HEK293 (cell line): Measurements from ENCODE around the gene MTR.

Source experiments
- CTCF ChIA-PET: fragments of 350-600 bp; formaldehyde crosslinking; extraction: SDS; loops from one replicate; lab custom pipeline; 2021; ENCODE audit warnings: antibody characterized with exemption; lab: Yijun Ruan, JAX
- POLR2A ChIA-PET: fragments of 300-600 bp; formaldehyde crosslinking; extraction: SDS; loops from one replicate; lab custom pipeline; 2020; ENCODE audit warnings: antibody characterized with exemption, inconsistent platforms; lab: Yijun Ruan, JAX
- H3K27ac ChIP-seq: fragments of 200-500 bp; sonication (Bioruptor generic); 2 replicates; pipeline ENCODE4 v1.5.1; 2014; ENCODE audit warnings: low read depth, low read length, control low read depth, inconsistent platforms; ENCODE audit errors: extremely low read depth
- H3K36me3 ChIP-seq, 2 experiments: fragments of 200-500 bp in 1 of 2; sonication (Bioruptor generic) in 1 of 2; 1 replicate in 1 of 2; 2 replicates in 1 of 2; pipeline ENCODE4 v1.5.1; 2014 to 2017; ENCODE audit warnings: inconsistent platforms in 2 of 2, low read length in 2 of 2; ENCODE audit not compliant: control insufficient read depth in 2 of 2, insufficient read depth in 1 of 2
- H3K4me1 ChIP-seq: fragments of 200-500 bp; sonication (Bioruptor generic); 2 replicates; pipeline ENCODE4 v1.5.1; 2014; ENCODE audit warnings: mild to moderate bottlenecking, low read length, inconsistent platforms; ENCODE audit not compliant: control insufficient read depth, insufficient read depth
- H3K4me3 ChIP-seq: 2 replicates; pipeline ENCODE4 v1.5.1; 2011; ENCODE audit warnings: low read depth, mild to moderate bottlenecking, control low read depth, low read length, moderate library complexity
- H3K9me3 ChIP-seq: fragments of 200-500 bp; sonication (Bioruptor generic); 2 replicates; pipeline ENCODE4 v1.5.1; 2014; ENCODE audit warnings: low read depth, low read length, inconsistent platforms; ENCODE audit not compliant: control insufficient read depth, insufficient read depth
- ATF2 ChIP-seq: fragments of 450-650 bp; formaldehyde crosslinking; IDR thresholded peaks from 2 replicates; pipeline ENCODE4 v1.5.1; 2016; ENCODE audit warnings: missing biosample characterization, missing genetic modification characterization, low read depth
- BCL11A ChIP-seq: fragments of 450-650 bp; formaldehyde crosslinking; IDR thresholded peaks from 2 replicates; pipeline ENCODE4 v1.5.1; 2016; ENCODE audit warnings: low read depth, missing biosample characterization, missing genetic modification characterization
- GFI1B ChIP-seq: fragments of 450-650 bp; formaldehyde crosslinking; IDR thresholded peaks from 2 replicates; pipeline ENCODE4 v1.5.1; 2016; ENCODE audit warnings: missing biosample characterization, missing genetic modification characterization
- GLI4 ChIP-seq: fragments of 450-650 bp; formaldehyde crosslinking; IDR thresholded peaks from 2 replicates; pipeline ENCODE4 v1.5.1; 2016; ENCODE audit warnings: missing biosample characterization, missing genetic modification characterization
- HOXA7 ChIP-seq: sonication (generic); formaldehyde crosslinking; IDR thresholded peaks from 2 replicates; pipeline ENCODE4 v1.8.1; 2022; ENCODE audit warnings: missing genetic modification reagents, borderline replicate concordance
- MYNN ChIP-seq: fragments of 450-650 bp; formaldehyde crosslinking; IDR thresholded peaks from 2 replicates; pipeline ENCODE4 v1.5.1; 2016; ENCODE audit warnings: missing biosample characterization, missing genetic modification characterization, borderline replicate concordance
- OVOL3 ChIP-seq: fragments of 450-650 bp; formaldehyde crosslinking; IDR thresholded peaks from 2 replicates; pipeline ENCODE4 v1.5.1; 2016; ENCODE audit warnings: missing biosample characterization, missing genetic modification characterization
- SCRT2 ChIP-seq: fragments of 450-650 bp; formaldehyde crosslinking; IDR thresholded peaks from 2 replicates; pipeline ENCODE4 v1.5.1; 2016; ENCODE audit warnings: missing biosample characterization, missing genetic modification characterization
- SP3 ChIP-seq: fragments of 450-650 bp; formaldehyde crosslinking; IDR thresholded peaks from 2 replicates; pipeline ENCODE4 v1.5.1; 2016; ENCODE audit warnings: missing biosample characterization, missing genetic modification characterization
- ZBTB21 ChIP-seq: fragments of 450-650 bp; formaldehyde crosslinking; IDR thresholded peaks from 2 replicates; pipeline ENCODE4 v1.5.1; 2017; ENCODE audit warnings: missing biosample characterization, missing genetic modification characterization
- ZBTB8A ChIP-seq: fragments of 450-650 bp; formaldehyde crosslinking; IDR thresholded peaks from 2 replicates; pipeline ENCODE4 v1.5.1; 2016; ENCODE audit warnings: missing biosample characterization, missing genetic modification characterization
- ZEB2 ChIP-seq: fragments of 450-650 bp; formaldehyde crosslinking; IDR thresholded peaks from 2 replicates; pipeline ENCODE4 v1.5.1; 2016; ENCODE audit warnings: missing biosample characterization, missing genetic modification characterization
- ZFP41 ChIP-seq: fragments of 450-650 bp; formaldehyde crosslinking; IDR thresholded peaks from 2 replicates; pipeline ENCODE4 v1.5.1; 2016; ENCODE audit warnings: missing biosample characterization, missing genetic modification characterization, borderline replicate concordance
- ZNF138 ChIP-seq: fragments of 450-650 bp; formaldehyde crosslinking; IDR thresholded peaks from 2 replicates; pipeline ENCODE4 v1.5.1; 2016; ENCODE audit warnings: missing biosample characterization, missing genetic modification characterization, borderline replicate concordance
- ZNF146 ChIP-seq: fragments of 450-650 bp; formaldehyde crosslinking; IDR thresholded peaks from 2 replicates; pipeline ENCODE4 v1.5.1; 2016; ENCODE audit warnings: missing biosample characterization, missing genetic modification characterization
- ZNF169 ChIP-seq: fragments of 450-650 bp; formaldehyde crosslinking; IDR thresholded peaks from 2 replicates; pipeline ENCODE4 v1.5.1; 2016; ENCODE audit warnings: missing biosample characterization, missing genetic modification characterization
- ZNF239 ChIP-seq: fragments of 450-650 bp; formaldehyde crosslinking; IDR thresholded peaks from 2 replicates; pipeline ENCODE4 v1.5.1; 2016; ENCODE audit warnings: missing biosample characterization, missing genetic modification characterization
- ZNF24 ChIP-seq: fragments of 450-650 bp; formaldehyde crosslinking; IDR thresholded peaks from 2 replicates; pipeline ENCODE4 v1.5.1; 2016; ENCODE audit warnings: missing biosample characterization, missing genetic modification characterization
- ZNF350 ChIP-seq: fragments of 450-650 bp; formaldehyde crosslinking; IDR thresholded peaks from 2 replicates; pipeline ENCODE4 v1.5.0; 2017; ENCODE audit warnings: missing biosample characterization, mild to moderate bottlenecking, missing genetic modification characterization
- ZNF404 ChIP-seq: fragments of 450-650 bp; formaldehyde crosslinking; IDR thresholded peaks from 2 replicates; pipeline ENCODE4 v1.5.1; 2017; ENCODE audit warnings: missing biosample characterization, missing genetic modification characterization
- ZNF549 ChIP-seq: fragments of 450-650 bp; IDR thresholded peaks from 2 replicates; pipeline ENCODE4 v1.5.1; 2018; ENCODE audit warnings: missing biosample characterization, missing genetic modification characterization, mild to moderate bottlenecking, inconsistent platforms, moderate library complexity
- ZNF558 ChIP-seq: fragments of 450-650 bp; formaldehyde crosslinking; IDR thresholded peaks from 2 replicates; pipeline ENCODE4 v1.5.1; 2016; ENCODE audit warnings: missing biosample characterization, missing genetic modification characterization
- ZNF561 ChIP-seq: fragments of 450-650 bp; IDR thresholded peaks from 2 replicates; pipeline ENCODE4 v1.5.1; 2018; ENCODE audit warnings: missing biosample characterization, missing genetic modification characterization, borderline replicate concordance
- ZXDB ChIP-seq: fragments of 450-650 bp; formaldehyde crosslinking; IDR thresholded peaks from 2 replicates; pipeline ENCODE4 v1.5.1; 2016; ENCODE audit warnings: missing biosample characterization, missing genetic modification characterization
- TF ChIP-seq, protein P1 (sequence below): fragments of 450-650 bp; formaldehyde crosslinking; IDR thresholded peaks from 2 replicates; pipeline ENCODE4 v1.5.1; 2017; ENCODE audit warnings: missing biosample characterization, missing genetic modification characterization

MTR gene

DNA sequence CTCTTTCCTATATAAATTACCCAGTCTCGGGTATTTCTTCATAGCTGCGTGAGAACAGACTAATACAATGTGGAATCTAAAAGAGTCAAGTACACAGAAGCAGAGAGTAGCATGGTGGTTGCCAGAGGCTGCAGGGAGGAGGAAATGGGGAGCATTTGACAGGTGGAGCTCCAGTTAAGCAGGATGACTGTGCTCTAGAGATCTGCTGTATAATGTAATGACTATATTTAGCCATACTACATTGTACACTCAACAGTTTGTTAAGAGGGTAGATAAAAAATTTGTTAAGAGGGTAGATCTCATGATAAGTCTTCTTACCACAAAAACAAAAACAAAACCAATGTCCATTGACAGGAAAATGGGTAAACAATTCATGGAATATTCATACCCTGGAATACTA is 127.1 kb downstream of the MTR start:
- H3K36me3 ChIP-seq: no peaks in the 10 kb centered on the region
- no peaks in the 10 kb centered on the region for H3K4me1 ChIP-seq
- TF ChIP-seq GLI4 (tag by site-specific recombination): no peak
- TF ChIP-seq HOXA7 (CRISPR knock-in tag): no peak
- no peak for TF ChIP-seq ZBTB21 (tag by site-specific recombination)
- H3K27ac ChIP-seq: no peak overlapping the region
- H3K9me3 ChIP-seq: no peaks in the 10 kb centered on the region
- CTCF ChIA-PET: no interaction called here
- no peak overlapping the region for H3K4me3 ChIP-seq
- POLR2A ChIA-PET: no interaction called here

GRCh38 chr1:236925386-236925785 is 130.3 kb downstream of the MTR start:
- CTCF ChIA-PET: interaction anchor here (0.6 to 0.7 kb wide), 2 partner anchors 12 to 29 kb away, joined by 3 read pairs; no protein-coding TSS in a partner anchor
- no peaks in the 10 kb centered on the region for H3K36me3 ChIP-seq
- H3K27ac ChIP-seq: no peak overlapping the region
- no peaks in the 10 kb centered on the region; the same call in 1 of the 2 replicates for H3K9me3 ChIP-seq
- H3K4me3 ChIP-seq: no peak overlapping the region
- TF ChIP-seq ZNF239: no peak
- TF ChIP-seq ZEB2 (tag by site-specific recombination): no peak
- no peak for TF ChIP-seq OVOL3 (tag by site-specific recombination)
- no peak for TF ChIP-seq ZNF24 (tag by site-specific recombination)
- no peak for TF ChIP-seq MYNN
- no peak for TF ChIP-seq SP3 (tag by site-specific recombination)
- no peak for TF ChIP-seq SCRT2 (tag by site-specific recombination)
- no peak for TF ChIP-seq GFI1B (tag by site-specific recombination)
- no peak for TF ChIP-seq ZNF138 (tag by site-specific recombination)
- TF ChIP-seq ATF2 (tag by site-specific recombination): no peak
- no peak for TF ChIP-seq ZBTB8A (tag by site-specific recombination)
- no peak for TF ChIP-seq GLI4 (tag by site-specific recombination)
- TF ChIP-seq ZNF169: no peak
- no peak for TF ChIP-seq ZNF404 (tag by site-specific recombination)
- TF ChIP-seq ZNF146 (tag by site-specific recombination): no peak
- TF ChIP-seq ZNF549 (tag by site-specific recombination): no peak
- TF ChIP-seq, all 188 proteins: peak for 0
- POLR2A ChIA-PET: no interaction called here
- H3K4me1 ChIP-seq: no peaks in the 10 kb centered on the region

DNA sequence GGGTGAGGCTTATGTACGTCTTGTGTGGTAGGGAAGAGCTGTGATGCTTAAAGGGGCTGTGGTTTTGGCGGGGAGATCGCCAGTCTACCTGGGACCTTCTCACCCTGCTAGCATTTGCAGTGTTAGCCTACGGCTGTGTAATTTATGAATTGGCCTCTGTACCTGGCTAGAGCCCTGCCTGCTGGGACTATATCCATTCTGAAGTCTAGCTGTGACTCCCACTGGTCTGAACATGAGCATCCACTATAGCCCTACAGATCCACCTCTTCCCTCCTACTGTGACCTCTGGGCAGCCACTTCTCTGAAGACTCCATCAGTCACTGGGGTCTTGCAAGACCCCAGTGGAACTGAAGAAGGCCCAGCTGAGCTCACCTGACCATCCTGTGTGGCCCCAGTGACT is 135.4 kb downstream of the MTR start:
- POLR2A ChIA-PET: interaction anchor here (1.1 kb wide), 1 partner anchor 23 kb away, joined by 3 read pairs; no protein-coding TSS in a partner anchor
- CTCF ChIA-PET: no interaction called here
- TF ChIP-seq GLI4 (tag by site-specific recombination): no peak
- no peak for TF ChIP-seq ZNF561 (tag by site-specific recombination)
- no peak for TF ChIP-seq ZNF549 (tag by site-specific recombination)
- no peak for TF ChIP-seq ZFP41
- TF ChIP-seq, protein P1, sequence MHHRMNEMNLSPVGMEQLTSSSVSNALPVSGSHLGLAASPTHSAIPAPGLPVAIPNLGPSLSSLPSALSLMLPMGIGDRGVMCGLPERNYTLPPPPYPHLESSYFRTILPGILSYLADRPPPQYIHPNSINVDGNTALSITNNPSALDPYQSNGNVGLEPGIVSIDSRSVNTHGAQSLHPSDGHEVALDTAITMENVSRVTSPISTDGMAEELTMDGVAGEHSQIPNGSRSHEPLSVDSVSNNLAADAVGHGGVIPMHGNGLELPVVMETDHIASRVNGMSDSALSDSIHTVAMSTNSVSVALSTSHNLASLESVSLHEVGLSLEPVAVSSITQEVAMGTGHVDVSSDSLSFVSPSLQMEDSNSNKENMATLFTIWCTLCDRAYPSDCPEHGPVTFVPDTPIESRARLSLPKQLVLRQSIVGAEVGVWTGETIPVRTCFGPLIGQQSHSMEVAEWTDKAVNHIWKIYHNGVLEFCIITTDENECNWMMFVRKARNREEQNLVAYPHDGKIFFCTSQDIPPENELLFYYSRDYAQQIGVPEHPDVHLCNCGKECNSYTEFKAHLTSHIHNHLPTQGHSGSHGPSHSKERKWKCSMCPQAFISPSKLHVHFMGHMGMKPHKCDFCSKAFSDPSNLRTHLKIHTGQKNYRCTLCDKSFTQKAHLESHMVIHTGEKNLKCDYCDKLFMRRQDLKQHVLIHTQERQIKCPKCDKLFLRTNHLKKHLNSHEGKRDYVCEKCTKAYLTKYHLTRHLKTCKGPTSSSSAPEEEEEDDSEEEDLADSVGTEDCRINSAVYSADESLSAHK: no peak
- no peak for TF ChIP-seq BCL11A
- TF ChIP-seq HOXA7 (CRISPR knock-in tag): no peak
- TF ChIP-seq ZXDB (tag by site-specific recombination): no peak
- no peak for TF ChIP-seq ZNF558 (tag by site-specific recombination)
- no peak for TF ChIP-seq ZNF350 (tag by site-specific recombination)

More for the DNA sequence above, 135.4 kb downstream of the MTR start:
- H3K4me3 ChIP-seq: no peak overlapping the region
- H3K27ac ChIP-seq: no peak overlapping the region
- no peaks in the 10 kb centered on the region for H3K4me1 ChIP-seq
- no peaks in the 10 kb centered on the region for H3K36me3 ChIP-seq
- no peaks in the 10 kb centered on the region; the same call in 1 of the 2 replicates for H3K9me3 ChIP-seq
